Endodermal cell (in vitro differentiated cells): ENCODE measurements around the gene LGR4. TPM values are rescaled to one million over a fixed set of nuclear protein-coding genes. Genes with fewer than 3 reads are reported as not detected.

Experiments
- DNase-seq: peaks from one replicate; pipeline ENCODE4 v3.0.0-alpha.2; 2017
- H3K27ac ChIP-seq: 2 replicates; pipeline ENCODE4 v1.5.1; 2013; ENCODE audit warnings: mild to moderate bottlenecking, low read depth, low read length, moderate library complexity
- H3K27me3 ChIP-seq: 2 replicates; pipeline ENCODE4 v1.6.1; 2013; ENCODE audit warnings: mild to moderate bottlenecking, low read length, moderate library complexity; ENCODE audit not compliant: insufficient read depth, control insufficient read depth, poor library complexity, severe bottlenecking
- H3K36me3 ChIP-seq: 2 replicates; pipeline ENCODE4 v1.7.0; 2013; ENCODE audit warnings: mild to moderate bottlenecking, low read length, moderate library complexity; ENCODE audit not compliant: control insufficient read depth, insufficient read depth
- H3K4me1 ChIP-seq: one replicate; pipeline ENCODE4 v1.7.0; 2013; ENCODE audit warnings: low read length; ENCODE audit not compliant: control insufficient read depth, insufficient read depth
- H3K4me3 ChIP-seq: 2 replicates; pipeline ENCODE4 v1.5.1; 2013; ENCODE audit warnings: mild to moderate bottlenecking, low read length, moderate library complexity
- H3K9ac ChIP-seq: 2 replicates; pipeline ENCODE4 v1.6.1; 2013; ENCODE audit warnings: mild to moderate bottlenecking, low read length, moderate library complexity; ENCODE audit not compliant: poor library complexity, severe bottlenecking; ENCODE audit errors: extremely low read depth
- H3K9me3 ChIP-seq: 2 replicates; pipeline ENCODE4 v1.6.1; 2013; ENCODE audit warnings: mild to moderate bottlenecking, low read length, moderate library complexity; ENCODE audit not compliant: control insufficient read depth
- H3K27ac Mint-ChIP-seq: 2 replicates; pipeline ENCODE4 v1.8.0; 2020; ENCODE audit warnings: mixed read lengths
- H3K27me3 Mint-ChIP-seq: 2 replicates; pipeline ENCODE4 v1.8.0; 2021; ENCODE audit warnings: mild to moderate bottlenecking, mixed read lengths; ENCODE audit not compliant: insufficient read depth
- H3K36me3 Mint-ChIP-seq: 2 replicates; pipeline ENCODE4 v1.8.0; 2020; ENCODE audit warnings: low read depth, mixed read lengths
- H3K4me1 Mint-ChIP-seq: 2 replicates; pipeline ENCODE4 v1.8.0; 2020; ENCODE audit warnings: mixed read lengths
- H3K4me3 Mint-ChIP-seq: 2 replicates; pipeline ENCODE4 v1.8.0; 2020; ENCODE audit warnings: mild to moderate bottlenecking, moderate library complexity, mixed read lengths
- H3K9me3 Mint-ChIP-seq: 2 replicates; pipeline ENCODE4 v1.8.0; 2020; ENCODE audit warnings: mild to moderate bottlenecking, mixed read lengths
- CTCF ChIP-seq: fragments of 200-600 bp; sonication (generic); conservative IDR thresholded peaks from 2 replicates; pipeline ENCODE4 v1.5.0; 2021; ENCODE audit warnings: antibody characterized with exemption, mild to moderate bottlenecking
- WGBS, 2 experiments: methylation state at CpG; one replicate each; pipeline versions ENCODE4 v1.1.5 to v1.1.7; 2013; ENCODE audit warnings: missing lambda C conversion rate in 2 of 2, mixed read lengths in 1 of 2; ENCODE audit not compliant: insufficient coverage in 1 of 2, insufficient read length in 1 of 2; 5-methylcytosine and 5-hydroxymethylcytosine counted together
- total RNA-seq, 2 donors: library from RNA; stranded (reverse); fragmentation: NEBNext Ultra II Directional in 1 of 2; extraction: Animal tissue kit (Norgen Biotek cat#: 25700) in 1 of 2; gene quantifications; 2 replicates in 1 of 2; 3 replicates in 1 of 2; pipeline ENCODE4 v1.2.1, GENCODE V29; 2021

LGR4 gene
- total RNA-seq, 2 donors from 2014 or later = 73.7 to 75.6 TPM

- no peak for DNase-seq
- WGBS, 2 experiments = 92 to 93% methylated on average over 2 of the region's 2 CpGs
- Mint-ChIP-seq H3K9me3 (no peaks in the 10 kb centered on the region), H3K4me1 (peaks cover 12% of the 10 kb centered on the region), H3K27ac (no peak overlapping the region), H3K36me3 (no peaks in the 10 kb centered on the region), H3K4me3 (no peak overlapping the region), H3K27me3 (peaks cover under 1% of the 10 kb centered on the region)
- TF ChIP-seq CTCF = no peak
- Histone ChIP-seq H3K4me1 (peaks cover 5% of the 10 kb centered on the region), H3K36me3 (no peaks in the 10 kb centered on the region), H3K27ac (no peak overlapping the region), H3K9ac (no peak overlapping the region), H3K4me3 (no peak overlapping the region), H3K9me3 (no peaks in the 10 kb centered on the region), H3K27me3 (no peaks in the 10 kb centered on the region)
These were observed 40.8 kb upstream of the LGR4 start for GRCh38 chr11:27513389-27513788.

DNA sequence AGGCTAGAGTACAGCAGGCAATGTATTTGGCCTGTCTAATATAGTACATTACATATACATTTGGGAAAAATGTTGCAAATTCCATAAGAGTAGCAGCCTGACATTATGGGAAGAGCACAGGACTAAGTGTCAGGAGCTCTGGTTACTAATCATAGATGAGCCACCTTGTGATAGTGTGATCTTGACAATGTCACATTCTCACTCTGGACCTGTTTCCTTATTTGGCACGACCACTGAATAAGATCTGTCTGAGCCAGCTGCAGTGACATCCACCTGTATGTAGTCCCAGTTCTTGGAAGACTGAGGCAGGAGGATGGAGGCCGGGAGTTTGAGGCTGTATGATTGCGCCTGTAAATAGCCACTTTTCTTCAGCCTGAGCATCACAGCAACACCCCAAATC is 39.6 kb upstream of the LGR4 start:
- H3K27me3 Mint-ChIP-seq = peaks cover 4% of the 10 kb centered on the region
- WGBS, 2 experiments = 75 to 94% methylated on average over 1 to 3 of the region's 3 CpGs

GRCh38 chr11:27509908-27510307 is 37.3 kb upstream of the LGR4 start:
- WGBS, 2 experiments = 92 to 93% methylated on average over 3 of the region's 4 CpGs
- no peaks in the 10 kb centered on the region for H3K27me3 ChIP-seq

More for the DNA sequence above, 39.6 kb upstream of the LGR4 start:
- H3K9ac ChIP-seq = no peak overlapping the region
- TF ChIP-seq CTCF = no peak
- no peaks in the 10 kb centered on the region for H3K9me3 ChIP-seq
- H3K4me3 ChIP-seq = no peak overlapping the region
- Mint-ChIP-seq H3K4me1 (peaks cover 8% of the 10 kb centered on the region), H3K4me3 (no peak overlapping the region), H3K27ac (no peak overlapping the region), H3K9me3 (no peaks in the 10 kb centered on the region), H3K36me3 (no peaks in the 10 kb centered on the region)
- no peaks in the 10 kb centered on the region for H3K36me3 ChIP-seq
- no peak overlapping the region for H3K27ac ChIP-seq
- H3K4me1 ChIP-seq = peaks cover 5% of the 10 kb centered on the region
- no peaks in the 10 kb centered on the region for H3K27me3 ChIP-seq
- no peak for DNase-seq

More at GRCh38 chr11:27509908-27510307, 37.3 kb upstream of the LGR4 start:
- H3K27ac Mint-ChIP-seq = no peak overlapping the region
- H3K4me1 ChIP-seq = peaks cover 9% of the 10 kb centered on the region
- H3K9me3 Mint-ChIP-seq = no peaks in the 10 kb centered on the region
- H3K4me3 Mint-ChIP-seq = no peak overlapping the region
- TF ChIP-seq CTCF = no peak
- H3K4me3 ChIP-seq = no peak overlapping the region
- no peaks in the 10 kb centered on the region for H3K36me3 Mint-ChIP-seq
- H3K36me3 ChIP-seq = no peaks in the 10 kb centered on the region
- DNase-seq = no peak
- H3K27me3 Mint-ChIP-seq = peaks cover 4% of the 10 kb centered on the region
- no peak overlapping the region for H3K9ac ChIP-seq
- no peak overlapping the region for H3K27ac ChIP-seq
- no peaks in the 10 kb centered on the region for H3K9me3 ChIP-seq
- H3K4me1 Mint-ChIP-seq = peaks cover 11% of the 10 kb centered on the region
